ENCODE data around the gene ABO. TPM values are rescaled to one million over a fixed set of nuclear protein-coding genes. Genes with fewer than 3 reads are reported as not detected.

ABO gene
- total RNA-seq, 1 experiment from 2014 or later, result 0.15 TPM

GRCh38 chr9:133246562-133246961, 28.4 kb downstream of the ABO start:
- Mint-ChIP-seq H3K27me3 (ENCODE audit: low read depth) (peaks cover 5% of the 10 kb centered on the region), H3K36me3 (no peaks in the 10 kb centered on the region), H3K4me3 (no peak overlapping the region), H3K4me1 (peaks cover 8% of the 10 kb centered on the region; the same call in 1 of the 2 replicates), H3K27ac (no peak overlapping the region), H3K9me3 (no peaks in the 10 kb centered on the region)
- no peak for ATAC-seq
- no peak for DNase-seq (ENCODE audit: low spot score)
- ChIA-PET CTCF (interaction anchor here (1.7 kb wide), 2 partner anchors 8 to 58 kb away, joined by 6 to 11 read pairs; no protein-coding TSS in a partner anchor), POLR2A (no interaction called here)
- TF ChIP-seq MLX (CRISPR knock-in tag; IDR thresholded peaks at IDR 0.05) (no peak), ZNF425 (CRISPR knock-in tag; conservative IDR thresholded peaks at IDR 0.05) (no peak), STAT6 (CRISPR knock-in tag; conservative IDR thresholded peaks at IDR 0.05; ENCODE audit: low read depth) (no peak), RORB (CRISPR knock-in tag; IDR thresholded peaks at IDR 0.05) (no peak), FOXJ3 (CRISPR knock-in tag; IDR thresholded peaks at IDR 0.05; ENCODE audit: borderline replicate concordance) (no peak), ZMAT4 (CRISPR knock-in tag; IDR thresholded peaks at IDR 0.05) (no peak), ATF3 (CRISPR knock-in tag; conservative IDR thresholded peaks at IDR 0.05) (no peak), ZNF263 (CRISPR knock-in tag; IDR thresholded peaks at IDR 0.05; ENCODE audit: low read depth) (no peak), ZNF532 (CRISPR knock-in tag; IDR thresholded peaks at IDR 0.05; ENCODE audit: borderline replicate concordance) (no peak), NR3C1 (CRISPR knock-in tag; conservative IDR thresholded peaks at IDR 0.05; ENCODE audit: low read depth) (no peak), PRDM15 (CRISPR knock-in tag; IDR thresholded peaks at IDR 0.05) (no peak), ZNF671 (CRISPR knock-in tag; IDR thresholded peaks at IDR 0.05) (no peak), ATF6 (CRISPR knock-in tag; IDR thresholded peaks at IDR 0.05) (no peak), FOXP4 (CRISPR knock-in tag; IDR thresholded peaks at IDR 0.05) (no peak)

Data from WTC11 (cell line).